Endothelial cell of umbilical vein (primary cell): Measurements from ENCODE around the gene RAB28.

ENCODE experiments used
- CTCF ChIP-seq, 2 donors: IDR thresholded peaks; 1 replicate in 1 of 2; 2 replicates in 1 of 2; pipeline ENCODE4 v1.5.1; 2011; ENCODE audit warnings: low read length in 2 of 2, mild to moderate bottlenecking in 2 of 2, moderate library complexity in 2 of 2, control low read depth in 1 of 2, inconsistent platforms in 1 of 2, low read depth in 1 of 2; ENCODE audit not compliant: insufficient read depth in 1 of 2; ENCODE audit errors: extremely low read depth in 1 of 2
- FOS ChIP-seq: IDR thresholded peaks from 2 replicates; pipeline ENCODE4 v1.6.1; 2011; ENCODE audit warnings: mild to moderate bottlenecking, low read length, moderate library complexity, borderline replicate concordance; ENCODE audit not compliant: insufficient read depth
- JUN ChIP-seq: IDR thresholded peaks from 2 replicates; pipeline ENCODE4 v1.6.1; 2011; ENCODE audit warnings: borderline replicate concordance, low read depth; ENCODE audit not compliant: insufficient read length, insufficient read depth
- POLR2A ChIP-seq: IDR thresholded peaks from 2 replicates; pipeline ENCODE4 v1.6.1; 2012; ENCODE audit warnings: low read depth, mild to moderate bottlenecking, control low read depth, low read length
- POLR2AphosphoS5 ChIP-seq: IDR thresholded peaks from 2 replicates; pipeline ENCODE4 v1.6.1; 2012; ENCODE audit warnings: low read depth, mild to moderate bottlenecking, control low read depth, low read length, moderate library complexity; ENCODE audit not compliant: insufficient read depth
- TF ChIP-seq, protein P1 (sequence below): IDR thresholded peaks from 2 replicates; pipeline ENCODE4 v1.6.1; 2011; ENCODE audit not compliant: insufficient read depth, insufficient read length

- TF ChIP-seq CTCF (IDR thresholded peaks at IDR 0.05; ENCODE audit: extremely low read depth in 1 of 2, insufficient read depth in 1 of 2, low read depth in 1 of 2, low read length in 2 of 2) (no peak), POLR2A (no peak), JUN (no peak), FOS (no peak), POLR2AphosphoS5 (no peak)
- TF ChIP-seq, protein P1, sequence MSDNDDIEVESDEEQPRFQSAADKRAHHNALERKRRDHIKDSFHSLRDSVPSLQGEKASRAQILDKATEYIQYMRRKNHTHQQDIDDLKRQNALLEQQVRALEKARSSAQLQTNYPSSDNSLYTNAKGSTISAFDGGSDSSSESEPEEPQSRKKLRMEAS, result no peak
These were observed 8.6 kb upstream of the RAB28 start for GRCh38 chr4:13492747-13493146.
